Raji (cell line): ENCODE results near the gene TMPRSS3.

Experiments
- POLR2A ChIP-seq: IDR thresholded peaks from 2 replicates; pipeline ENCODE4 v1.6.1; 2011; ENCODE audit warnings: low read depth, low read length, control low read depth; ENCODE audit not compliant: insufficient read depth

The TMPRSS3 gene

DNA sequence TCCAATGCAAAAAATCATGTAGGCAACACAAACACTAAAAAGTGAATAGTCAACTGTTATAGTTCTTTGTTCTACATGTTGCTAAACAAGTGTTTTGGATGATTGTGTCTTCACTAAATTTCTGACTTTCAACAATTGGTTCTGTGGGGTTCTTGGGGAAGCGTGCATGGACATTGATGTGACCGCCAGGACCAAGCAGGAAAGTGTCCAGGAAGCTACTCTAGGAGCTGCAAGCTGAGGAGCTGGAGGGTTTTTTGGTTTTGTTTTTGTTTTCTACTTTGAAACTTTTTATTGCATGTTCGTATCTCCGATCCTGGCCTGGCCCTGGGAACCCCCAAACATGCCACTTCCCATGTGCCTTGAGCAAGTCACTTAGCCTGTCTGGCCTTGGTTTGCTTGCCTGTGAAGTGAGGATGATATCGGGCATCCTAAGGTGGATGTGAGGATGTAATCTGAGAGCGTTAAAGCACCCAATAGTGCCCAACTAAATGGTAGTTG is 8.0 kb downstream of the TMPRSS3 start:
- TF ChIP-seq POLR2A = no peak

DNA sequence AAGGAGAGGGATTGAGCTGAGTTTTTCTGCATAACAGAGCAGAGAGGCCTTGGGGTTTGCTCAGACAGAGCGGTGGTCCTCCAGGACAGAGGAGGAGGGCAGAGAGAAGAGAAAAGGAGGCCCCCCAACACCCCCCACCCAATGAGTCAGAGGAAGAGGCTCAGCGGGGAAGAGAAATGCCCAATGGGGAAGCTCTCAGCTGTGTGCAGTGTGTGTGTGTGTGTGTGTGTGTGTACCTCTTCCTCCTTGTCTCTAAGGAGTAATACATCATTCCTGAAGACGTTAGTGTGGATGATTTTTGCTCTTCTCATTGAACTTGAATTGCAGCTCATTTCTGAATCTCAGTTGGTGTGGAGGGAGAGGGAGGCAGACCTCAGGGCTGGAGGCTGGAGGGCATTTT is 8.7 kb downstream of the TMPRSS3 start:
- no peak for TF ChIP-seq POLR2A

DNA sequence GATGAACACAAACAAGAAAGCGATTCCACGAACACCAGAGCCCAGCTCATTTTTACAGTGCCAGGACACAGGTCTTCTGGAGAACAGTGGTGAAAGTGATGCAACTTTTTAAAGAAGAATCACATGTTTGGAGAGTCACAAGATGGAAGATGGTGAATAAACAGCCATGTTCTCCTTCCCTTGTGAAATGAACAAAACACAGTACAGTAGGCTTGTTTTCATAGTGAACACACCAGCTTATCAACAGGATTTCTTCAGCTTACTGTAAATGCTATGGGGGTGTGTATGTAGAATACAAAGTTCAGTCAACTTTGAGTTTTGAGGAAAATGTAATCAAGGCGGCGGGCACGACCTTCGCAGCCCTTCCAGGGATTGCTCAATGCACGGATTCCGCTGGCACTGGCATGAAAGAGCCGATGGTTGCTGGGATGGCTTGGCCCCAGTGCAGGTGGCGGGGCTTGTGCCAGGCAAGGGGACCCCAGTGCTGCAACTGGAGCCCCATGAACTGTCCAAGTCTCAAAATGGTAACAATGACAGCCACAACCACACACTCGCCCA is 9.7 kb downstream of the TMPRSS3 start:
- no peak for TF ChIP-seq POLR2A

DNA sequence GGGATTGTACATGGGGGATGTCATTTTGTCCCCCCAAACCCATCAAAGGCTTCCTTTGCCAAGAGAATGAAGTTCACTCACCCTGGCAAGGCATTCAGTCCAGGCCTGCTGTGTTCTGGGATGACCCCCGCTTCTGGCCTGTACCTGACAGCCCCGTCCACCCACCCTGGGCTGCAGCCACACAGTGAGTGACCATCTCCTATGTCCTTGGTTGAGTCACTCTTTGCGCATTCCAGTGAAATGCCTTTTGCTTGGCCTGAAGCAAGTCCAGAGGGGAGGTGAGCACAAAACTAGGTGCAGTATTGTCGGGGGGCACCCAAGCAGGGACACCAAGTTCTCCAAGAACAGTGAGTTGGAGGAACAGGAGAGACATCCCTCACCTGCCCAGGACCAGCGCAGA is 10.2 kb downstream of the TMPRSS3 start:
- TF ChIP-seq POLR2A = no peak

DNA sequence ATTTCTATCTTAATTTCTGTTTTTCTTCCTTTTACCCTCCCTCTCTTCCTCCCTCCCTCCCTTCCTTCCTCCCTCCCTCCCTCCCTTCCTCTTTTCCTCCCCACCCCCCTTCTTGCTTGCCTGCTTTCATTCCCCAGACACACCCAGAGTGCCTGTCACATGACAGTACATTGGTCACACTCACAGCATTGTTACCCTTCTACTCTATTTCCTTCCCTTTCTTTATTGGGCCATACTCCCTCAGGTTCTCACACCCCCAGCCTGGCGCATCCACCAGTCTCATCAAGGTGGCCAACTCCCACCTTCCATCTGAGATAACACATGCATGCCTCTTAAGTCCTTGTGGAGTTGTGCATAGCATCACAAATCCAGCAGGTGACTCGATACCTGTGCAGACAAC is 10.9 kb downstream of the TMPRSS3 start:
- no peak for TF ChIP-seq POLR2A

DNA sequence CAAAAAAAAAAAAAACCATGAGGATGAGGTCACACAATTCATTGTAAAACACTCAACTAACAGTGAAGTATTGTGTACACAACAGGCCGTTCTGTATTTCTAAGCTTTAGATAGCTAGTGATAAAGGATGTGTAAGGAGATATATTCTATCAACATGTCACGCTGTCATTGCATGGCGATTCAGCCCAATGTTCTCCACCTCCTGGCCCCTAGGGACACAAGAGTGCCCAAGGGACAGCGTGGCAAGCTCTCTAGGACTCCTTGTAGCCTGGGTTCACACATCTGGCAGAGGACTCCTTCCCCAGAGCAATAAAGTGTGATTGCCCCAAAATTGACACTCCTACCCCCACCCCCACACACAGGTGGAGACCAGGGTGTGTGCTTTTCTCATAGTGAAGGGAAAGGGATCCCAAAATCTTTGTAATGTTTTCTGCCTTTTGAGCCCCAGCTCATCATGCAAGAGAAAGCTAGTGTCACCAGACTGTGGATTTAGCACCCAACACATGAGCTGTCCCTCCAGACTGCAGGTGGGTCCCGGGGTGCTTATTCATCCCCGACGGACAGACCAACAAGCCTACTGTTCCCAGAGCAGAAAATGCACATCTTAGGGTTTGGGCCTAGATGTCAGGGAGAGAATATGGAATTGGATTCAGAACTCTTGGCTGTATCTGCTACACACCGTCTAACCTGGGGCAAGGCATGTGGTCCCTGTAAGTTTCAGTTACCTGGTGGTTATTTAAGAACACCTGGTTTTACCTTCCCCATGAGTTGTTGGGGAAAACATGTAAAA is 11.5 kb downstream of the TMPRSS3 start:
- no peak for TF ChIP-seq POLR2A

DNA sequence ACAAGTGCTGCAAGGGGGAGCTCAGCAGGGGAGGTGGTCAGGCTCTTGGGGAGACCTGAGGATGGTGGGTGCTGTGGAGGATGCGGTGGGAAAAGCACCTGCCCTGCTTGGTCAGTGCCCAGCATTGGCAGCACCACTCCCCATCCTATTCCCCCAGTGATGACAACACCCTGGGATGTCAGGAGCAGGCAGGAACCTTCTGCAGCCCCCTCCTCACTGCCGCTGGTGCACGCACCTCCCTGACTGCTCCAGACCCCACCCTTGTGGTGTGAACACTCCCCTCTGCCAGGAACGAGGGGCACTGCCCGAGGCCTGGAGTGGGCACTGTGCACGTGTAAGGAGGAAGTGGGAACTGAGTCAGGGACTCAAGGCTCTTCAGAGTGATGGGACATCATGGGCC is 12.5 kb downstream of the TMPRSS3 start:
- TF ChIP-seq POLR2A = no peak

DNA sequence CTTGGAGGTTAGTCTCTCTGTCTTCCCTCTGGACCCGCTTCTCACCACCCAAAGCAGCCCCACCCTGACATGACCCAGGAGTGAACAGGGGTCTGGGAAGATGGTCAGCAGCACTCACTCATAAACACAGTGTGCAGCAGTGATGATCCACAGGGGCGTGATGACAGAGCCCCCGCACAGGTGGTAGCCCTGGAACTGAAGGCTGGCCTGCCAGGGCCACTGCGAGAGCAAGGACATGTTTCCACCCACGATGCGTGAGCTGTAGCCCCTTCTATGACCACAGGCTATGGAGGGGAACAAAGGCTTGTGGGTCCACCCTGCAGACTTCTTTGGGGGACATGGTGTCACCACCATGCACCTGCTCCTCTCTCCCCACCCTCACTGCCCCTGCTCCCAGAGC is 12.9 kb downstream of the TMPRSS3 start:
- no peak for TF ChIP-seq POLR2A

DNA sequence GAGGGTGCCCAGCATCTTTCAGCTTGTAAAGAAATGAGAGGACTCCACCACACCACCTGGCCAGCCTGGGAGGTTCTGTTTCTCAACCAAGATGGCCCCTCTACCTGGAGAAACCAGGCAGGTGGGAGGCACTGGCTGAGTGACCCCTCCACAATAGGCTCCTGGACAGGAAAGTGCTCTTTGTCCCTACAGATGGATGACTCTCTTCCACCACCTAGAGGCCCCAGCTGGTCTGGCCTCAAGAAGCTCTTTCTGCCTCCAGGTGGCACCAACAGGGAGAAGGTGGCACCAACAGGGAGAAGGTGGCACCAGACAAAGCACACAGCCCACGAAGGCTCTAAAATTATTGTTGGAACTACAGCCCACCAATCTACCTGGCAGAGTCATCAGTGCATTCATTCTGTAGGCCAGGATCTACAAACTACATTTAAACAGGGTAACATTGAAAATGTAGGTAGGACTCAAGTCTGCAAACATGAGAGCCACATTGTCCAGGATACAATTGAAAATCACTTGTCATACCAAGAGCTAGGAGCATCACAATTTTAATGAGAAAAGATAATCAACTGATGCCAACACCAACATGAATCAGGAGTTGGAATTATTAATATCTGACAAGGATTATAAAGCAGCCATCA is 14.4 kb downstream of the TMPRSS3 start:
- no peak for TF ChIP-seq POLR2A

DNA sequence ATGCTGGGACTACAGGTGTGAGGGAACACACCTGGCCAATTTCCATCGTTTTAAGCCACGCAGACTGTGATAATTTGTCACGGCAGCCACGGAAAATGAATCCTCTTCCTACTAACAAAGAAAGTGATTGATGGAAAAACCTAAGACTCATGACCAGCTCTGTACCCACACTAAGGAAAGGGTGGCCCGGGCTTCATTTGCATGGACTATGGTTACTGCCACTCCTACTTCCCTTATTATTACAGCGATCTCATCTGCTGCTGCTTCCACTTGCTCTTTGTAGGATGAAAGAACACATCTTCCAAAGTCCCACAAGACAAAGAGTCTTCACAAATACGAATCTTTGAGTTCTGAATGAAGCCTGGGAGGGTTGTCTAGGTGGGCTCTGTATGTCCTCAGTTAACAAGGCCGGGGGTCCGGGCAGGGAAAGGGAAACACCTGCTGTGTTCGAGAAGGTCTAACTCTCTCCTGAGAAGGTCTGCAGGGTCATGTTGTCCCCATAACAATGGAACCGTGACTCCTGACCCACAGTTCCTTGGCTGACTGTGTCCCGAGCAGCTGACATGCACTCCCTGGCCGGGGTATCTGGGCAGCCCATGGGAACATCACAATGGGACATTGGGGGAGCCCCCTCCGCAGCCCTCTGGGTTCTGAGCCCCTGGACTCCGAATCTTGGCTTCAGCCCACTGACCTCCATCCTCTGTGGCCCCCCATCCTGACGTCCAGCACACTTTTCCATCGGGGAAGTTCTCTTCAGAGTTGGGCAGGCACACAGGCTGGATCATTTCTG is 16.2 kb downstream of the TMPRSS3 start:
- TF ChIP-seq POLR2A = no peak

DNA sequence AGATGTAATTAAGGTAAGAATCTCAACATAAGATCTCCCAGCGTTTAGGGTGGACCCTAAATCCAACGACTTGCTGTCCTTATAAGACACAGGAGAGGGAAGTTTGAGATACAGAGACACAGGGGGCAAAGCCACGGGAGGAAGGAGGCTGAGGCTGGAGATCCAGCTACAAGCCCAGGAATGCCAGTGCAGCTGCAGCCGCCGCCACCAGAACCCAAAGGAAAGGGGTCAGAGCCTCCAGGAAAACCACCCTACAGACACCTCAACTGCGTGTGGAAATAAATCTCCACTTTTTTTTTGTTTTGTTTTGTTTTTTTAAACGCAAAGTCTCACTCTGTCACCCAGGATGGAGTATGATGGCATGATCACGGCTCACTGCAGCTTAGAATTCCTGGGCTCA is 17.4 kb downstream of the TMPRSS3 start:
- no peak for TF ChIP-seq POLR2A

DNA sequence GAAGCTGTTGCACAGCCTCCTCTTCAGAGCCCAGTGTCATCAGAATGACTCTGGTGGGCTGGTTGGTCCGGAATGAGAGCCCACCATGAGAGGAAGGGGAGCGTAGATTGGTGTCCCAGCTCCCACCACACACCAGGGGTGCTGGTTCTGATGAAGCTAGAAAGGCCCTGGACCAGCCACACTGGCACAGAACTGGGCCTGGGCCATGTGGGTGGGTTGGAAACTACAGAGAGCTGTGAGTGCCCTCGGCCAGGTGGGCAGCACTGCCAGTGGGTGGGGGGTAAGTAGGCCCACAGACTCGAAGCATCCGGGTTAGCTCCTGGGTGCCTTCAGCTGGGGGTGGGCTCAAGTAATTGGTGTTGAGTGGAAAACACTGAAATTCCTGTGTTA is 17.9 kb downstream of the TMPRSS3 start:
- TF ChIP-seq POLR2A = no peak

DNA sequence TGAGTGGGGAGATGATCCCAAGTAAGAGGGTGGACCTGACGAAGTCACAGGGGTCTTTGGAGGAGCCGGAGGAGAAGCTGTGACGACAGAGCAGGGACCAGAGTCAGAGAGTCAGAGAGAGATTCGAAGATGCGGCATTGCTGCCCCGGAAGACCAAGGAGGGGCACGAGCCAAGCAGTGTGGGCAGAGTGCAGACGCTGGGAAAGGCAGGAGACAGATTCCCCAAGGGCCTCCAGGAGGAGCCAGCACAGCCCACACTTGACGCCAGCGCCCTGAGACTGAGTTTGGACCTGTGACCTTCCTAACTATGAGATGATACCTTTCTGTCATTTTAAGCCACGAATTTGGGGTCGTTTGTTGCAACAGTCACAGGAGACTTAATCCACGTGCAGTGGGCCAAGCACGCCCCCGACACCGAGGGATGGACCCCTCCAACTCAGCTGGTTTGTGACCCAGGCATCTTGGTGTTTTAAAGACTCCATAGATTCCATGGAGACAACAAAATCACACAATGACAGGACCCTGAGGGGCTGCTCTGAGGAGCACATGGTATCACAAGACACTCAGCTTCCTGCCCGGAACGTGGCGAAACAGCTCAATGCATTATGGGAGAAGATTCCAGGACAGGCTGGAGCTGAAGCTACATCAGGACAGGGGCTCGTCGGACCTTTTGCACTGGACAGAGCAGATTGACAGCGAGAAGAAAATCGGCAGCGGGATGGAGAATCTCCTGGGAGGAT is 18.5 kb downstream of the TMPRSS3 start:
- no peak for TF ChIP-seq POLR2A

DNA sequence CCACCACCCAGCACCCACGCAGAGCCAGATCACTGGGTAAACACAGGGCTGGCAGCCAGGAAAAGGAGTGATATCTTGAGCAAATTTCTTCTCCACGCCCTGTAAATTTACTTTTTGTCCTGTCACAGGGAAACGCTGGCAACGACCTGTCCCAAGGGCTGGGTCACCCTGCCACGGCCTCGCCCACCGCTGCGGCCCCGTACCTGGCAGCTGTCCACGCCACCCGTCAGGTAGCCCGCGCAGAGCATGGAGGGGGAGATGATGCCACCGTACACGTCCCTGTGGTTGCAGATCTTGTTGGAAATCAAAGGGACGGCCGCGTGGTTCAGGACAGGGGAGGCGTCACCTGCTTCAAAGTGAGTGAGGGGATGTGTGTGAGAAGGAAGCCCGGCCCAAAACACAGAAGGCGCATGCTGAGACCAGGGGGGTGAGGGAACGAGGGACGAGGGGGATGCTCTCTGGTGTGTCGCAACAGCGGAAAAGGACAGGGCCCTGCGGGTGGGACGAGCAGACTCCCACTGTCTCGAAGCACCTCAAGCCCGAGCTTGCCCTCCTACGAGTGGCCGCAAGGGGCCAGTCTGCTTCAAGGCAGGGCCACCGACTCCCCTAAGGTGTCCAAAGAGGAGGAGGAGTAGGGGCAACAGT is 19.4 kb downstream of the TMPRSS3 start:
- TF ChIP-seq POLR2A = no peak

DNA sequence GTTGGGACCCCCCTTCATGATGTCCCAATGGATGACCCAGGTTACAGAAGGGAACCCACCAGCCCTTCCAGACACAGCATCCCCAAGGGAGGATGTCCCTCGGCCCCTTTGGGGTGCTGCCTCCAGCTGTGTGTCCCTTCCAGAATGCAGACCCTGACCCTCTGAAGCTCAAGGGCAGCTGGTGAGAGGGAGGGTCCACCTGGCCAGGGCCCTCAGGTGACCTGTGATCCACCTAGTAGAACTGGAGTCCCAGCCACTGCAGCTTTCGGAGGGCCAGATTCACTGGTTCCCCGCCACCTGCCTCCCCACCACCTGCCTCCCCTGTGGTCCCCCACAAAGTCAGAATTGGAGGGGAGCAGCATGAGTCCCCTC is 19.9 kb downstream of the TMPRSS3 start:
- TF ChIP-seq POLR2A = no peak

DNA sequence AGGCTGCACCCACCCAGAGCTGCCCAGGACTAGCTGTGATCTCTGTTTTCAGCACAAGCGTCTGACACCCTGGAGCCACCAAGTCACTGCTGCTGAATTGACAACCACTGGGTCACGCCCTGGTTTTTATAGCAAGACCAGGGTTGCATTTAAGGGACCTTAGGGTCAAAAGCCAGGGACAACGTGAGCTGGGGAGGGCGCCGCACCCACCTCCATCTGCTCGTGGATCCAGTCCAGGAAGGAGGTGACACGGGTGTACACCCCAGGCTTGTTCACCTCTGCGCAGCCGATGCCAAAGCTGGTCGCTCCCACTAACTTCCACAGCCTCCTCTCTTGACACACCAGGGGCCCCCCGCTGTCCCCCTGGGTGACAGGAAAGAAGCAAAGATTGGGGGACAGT is 20.3 kb downstream of the TMPRSS3 start:
- no peak for TF ChIP-seq POLR2A
